ENCODE measurements around the gene TRPM2.
"Not testable (repeated sequence)": the region's sequence is repeated elsewhere in the genome, so short reads cannot be mapped to it uniquely, and the experiment has no call there.

Gene TRPM2

DNA sequence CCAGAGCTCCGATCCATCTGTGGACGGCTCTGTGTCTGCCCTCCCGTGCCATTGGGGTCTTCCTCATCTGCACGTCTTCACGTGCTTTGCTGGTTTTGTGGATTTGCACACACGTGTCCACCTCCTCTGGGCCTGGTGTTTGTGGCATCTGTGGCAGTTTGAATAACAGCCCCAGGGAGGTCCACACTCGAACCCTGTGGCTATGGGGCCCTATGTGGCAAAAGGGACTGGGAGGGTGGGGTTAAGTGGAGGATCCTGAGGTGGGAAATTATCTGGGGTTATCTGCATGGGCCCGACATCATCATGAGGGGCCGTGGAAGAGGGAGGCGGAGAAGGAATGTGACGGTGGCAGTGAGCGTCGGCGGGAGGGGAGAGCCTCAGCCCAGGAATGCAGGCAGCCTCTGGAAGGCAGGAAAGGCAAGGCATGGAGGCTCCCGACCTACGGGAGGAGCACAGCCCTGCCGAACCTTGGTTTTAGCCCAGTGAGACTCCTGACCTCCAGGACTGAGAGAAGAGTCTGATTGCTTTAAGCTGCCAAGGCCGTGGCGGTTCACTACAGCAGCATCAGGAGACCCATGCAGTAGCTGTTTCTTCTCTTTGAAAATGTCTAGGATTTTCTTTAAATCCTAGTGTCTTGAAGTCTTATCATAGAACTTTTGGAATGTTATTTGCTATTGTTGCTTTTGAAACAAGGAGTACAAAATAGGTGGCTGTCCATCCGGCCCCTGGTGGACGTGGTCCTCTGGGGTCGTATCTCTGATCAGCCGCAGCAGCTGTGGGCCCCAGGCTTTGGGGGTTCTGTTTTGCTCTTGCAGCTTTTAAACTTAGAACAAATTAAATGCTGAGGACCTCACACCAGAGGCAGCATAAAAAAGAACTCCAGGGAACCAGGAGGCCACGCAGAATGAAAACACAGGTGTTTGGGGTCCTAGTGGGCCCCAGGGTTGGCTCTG, 61.9 kb downstream of the TRPM2 start:
- no peak for DNase-seq (ENCODE audit: low read depth)

DNA sequence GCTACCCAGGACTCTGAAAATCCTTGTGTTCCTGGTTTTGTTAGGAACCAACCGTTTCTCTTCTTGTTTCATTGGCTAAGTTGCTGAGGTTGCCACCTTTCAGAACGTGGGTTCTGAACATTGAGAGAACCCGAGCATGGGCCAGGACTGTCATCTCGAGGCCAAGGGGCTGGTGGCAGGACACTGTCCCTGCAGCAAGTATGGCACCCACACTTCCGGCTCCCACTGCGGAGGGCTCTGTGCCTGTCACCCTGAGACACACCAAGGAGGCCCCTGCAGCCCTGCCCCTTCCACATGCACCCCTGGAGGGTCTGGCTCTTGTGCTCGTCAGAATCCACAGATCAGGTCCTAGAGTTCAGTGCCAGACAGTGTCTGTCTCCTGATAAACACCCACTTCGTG, 62.8 kb downstream of the TRPM2 start:
- DNase-seq (ENCODE audit: low read depth), result no peak

DNA sequence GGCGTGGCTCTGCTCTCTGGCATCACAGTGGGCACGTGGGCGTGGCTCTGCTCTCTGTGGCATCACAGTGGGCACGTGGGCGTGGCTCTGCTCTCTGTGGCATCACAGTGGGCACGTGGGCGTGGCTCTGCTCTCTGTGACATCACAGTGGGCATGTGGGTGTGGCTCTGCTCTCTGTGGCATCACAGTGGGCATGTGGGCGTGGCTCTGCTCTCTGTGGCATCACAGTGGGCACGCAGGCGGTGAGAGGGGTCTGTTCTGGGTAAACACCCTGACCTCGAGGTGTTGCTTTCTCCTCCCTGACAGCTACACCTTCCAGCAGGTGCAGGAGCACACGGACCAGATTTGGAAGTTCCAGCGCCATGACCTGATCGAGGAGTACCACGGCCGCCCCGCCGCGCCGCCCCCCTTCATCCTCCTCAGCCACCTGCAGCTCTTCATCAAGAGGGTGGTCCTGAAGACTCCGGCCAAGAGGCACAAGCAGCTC, 64.2 kb downstream of the TRPM2 start:
- DNase-seq (ENCODE audit: low read depth), result not testable (repeated sequence)

DNA sequence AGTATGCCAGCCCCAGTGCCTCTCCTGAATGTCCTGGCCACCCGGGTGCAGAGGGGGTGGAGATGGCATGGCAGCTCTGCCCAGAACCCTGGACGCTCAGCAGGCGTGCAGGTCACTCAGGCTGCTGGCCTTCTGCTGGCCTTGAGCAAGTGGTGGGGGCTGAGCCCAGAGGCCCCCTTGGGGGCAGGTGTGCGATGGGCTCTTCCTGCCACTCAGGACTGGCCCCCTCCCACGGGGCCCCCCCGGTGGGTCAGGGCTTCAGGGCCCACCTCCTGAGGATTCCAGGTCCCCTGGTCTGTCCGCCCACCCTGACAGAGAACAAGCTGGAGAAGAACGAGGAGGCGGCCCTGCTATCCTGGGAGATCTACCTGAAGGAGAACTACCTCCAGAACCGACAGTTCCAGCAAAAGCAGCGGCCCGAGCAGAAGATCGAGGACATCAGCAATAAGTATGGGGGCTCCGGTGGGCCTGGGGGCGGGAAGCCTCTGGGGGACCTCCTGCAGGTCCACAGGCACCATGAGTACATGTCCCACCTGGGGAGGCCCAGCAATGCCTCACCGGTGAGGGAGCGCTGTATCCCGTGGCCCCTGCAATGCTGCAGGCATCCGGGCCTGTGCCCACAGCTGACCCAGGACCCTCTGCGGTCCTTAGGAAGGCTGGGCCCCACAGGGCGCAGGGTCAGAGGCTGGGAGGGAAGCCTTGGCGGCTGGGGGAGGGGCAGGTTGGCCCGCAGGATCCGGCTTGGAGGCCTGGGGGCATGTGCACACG, 64.9 kb downstream of the TRPM2 start:
- DNase-seq (ENCODE audit: low read depth), result no peak

DNA sequence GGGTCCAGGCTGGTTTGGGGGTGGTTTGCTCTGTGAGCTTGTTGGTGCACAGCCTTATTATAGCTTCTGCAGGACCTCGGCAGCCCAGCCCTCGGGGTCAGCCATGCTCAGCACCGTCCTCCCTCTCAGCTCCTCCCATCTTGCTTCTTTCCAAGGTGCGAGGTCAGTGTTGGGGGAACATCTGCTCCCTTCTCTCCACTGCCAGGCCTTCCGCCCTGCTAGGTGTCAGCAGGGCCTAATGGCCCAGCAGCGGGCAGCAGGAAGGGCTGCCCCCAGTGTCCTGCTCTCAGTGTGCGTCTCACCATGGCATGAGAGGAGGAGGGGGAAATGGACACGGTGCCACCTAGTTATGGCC, 65.4 kb downstream of the TRPM2 start:
- DNase-seq (ENCODE audit: low read depth), result no peak

DNA sequence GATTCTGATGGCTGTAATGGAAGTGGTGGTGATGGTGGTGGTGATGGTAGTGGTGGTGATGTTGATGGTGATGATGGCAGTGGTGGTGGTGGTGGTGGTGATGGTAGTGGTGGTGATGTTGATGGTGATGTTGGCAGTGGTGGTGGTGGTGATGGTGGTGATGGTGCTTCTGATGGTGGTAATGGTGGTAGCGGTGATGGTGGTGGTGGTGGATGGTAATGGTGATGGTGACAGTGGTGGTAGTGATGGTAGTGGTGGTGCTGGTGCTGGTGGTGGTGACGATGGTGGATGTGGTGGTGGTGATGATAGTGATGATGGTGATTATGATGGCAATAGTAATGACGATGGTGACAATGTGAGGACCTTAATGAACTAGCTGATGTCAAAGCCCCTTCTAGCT, 66.3 kb downstream of the TRPM2 start:
- DNase-seq (ENCODE audit: low read depth), result no peak

DNA sequence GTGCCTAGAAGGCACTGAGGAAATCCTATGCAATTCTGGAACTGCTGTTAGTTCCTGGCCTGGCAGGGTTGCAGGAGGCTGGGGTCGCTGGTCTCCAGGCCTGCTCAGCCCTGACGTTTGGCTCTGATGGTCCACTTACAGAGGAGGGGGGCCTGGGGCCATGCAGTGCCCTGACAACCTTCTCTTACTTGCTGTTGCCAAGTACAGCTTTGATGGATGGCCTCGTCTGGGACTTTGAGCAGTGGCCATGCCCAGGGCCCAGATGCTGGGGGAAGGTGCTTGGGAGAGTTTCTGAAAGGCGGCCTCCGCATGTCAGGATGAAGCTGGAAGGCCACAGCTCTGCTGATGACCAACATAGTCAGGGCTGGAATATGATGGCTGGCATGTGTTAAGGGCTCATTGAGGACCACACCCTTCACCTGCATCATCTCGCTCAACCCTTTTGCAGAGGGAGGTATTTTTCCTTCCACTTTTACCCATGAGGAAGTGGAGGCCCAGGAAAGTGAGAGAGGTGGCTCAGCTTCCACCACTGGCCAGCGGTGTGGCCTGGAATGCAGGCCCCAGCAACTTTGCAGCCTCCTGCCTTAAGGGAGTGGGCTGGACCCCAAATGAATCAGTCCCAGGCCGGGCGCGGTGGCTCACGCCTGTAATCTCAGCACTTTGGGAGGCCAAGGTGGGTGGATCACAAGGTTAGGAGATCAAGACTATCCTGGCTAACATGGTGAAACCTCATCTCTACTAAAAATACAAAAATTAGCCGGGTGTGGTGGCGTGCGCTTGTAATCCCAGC, 67.2 kb downstream of the TRPM2 start:
- no peak for DNase-seq (ENCODE audit: low read depth)

DNA sequence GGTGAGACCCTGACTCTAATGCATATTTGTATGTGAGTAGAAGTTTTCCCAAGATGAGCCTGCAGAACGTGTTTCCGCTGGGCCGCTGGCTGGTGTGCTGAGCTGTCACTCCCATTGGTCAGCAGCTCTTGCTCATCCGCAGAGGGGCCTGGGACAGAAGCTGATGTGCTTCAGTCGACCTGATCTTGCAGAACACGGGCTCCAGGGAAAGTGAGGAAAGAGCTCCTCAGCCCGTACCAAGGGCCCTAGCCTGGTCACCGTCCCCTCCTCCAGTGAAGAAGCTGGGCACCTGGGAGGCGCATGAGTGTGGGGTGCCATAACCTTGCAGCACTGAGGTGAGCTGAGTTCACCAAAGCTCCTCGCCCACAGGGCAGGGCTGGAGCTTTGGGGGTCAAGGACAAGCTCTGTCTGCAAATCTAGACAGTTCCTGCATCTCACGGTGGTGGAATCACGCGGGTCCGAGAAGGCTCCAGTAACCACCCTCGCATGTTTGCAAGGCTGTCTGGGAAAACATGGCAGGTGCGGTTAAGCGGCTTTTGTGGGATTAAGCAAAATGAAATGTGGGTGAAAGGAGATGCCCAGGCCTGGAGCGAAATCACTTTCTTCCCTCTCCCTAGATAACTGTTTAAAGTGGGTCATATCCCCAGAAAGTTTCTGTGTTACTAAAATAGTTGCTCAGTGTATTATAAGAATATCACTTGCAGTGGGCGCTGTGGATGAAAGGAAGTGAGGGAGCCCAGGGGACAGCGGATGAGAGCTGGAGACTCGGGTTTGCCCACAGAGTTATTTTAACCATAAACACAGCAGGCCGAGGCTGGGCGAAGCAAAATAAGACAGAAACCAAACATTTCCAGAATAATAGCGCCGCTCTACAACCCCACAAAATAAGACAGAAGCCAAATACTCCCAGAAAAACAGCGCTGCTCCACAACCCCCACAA, 68.8 kb downstream of the TRPM2 start:
- DNase-seq (ENCODE audit: low read depth), result no peak

DNA sequence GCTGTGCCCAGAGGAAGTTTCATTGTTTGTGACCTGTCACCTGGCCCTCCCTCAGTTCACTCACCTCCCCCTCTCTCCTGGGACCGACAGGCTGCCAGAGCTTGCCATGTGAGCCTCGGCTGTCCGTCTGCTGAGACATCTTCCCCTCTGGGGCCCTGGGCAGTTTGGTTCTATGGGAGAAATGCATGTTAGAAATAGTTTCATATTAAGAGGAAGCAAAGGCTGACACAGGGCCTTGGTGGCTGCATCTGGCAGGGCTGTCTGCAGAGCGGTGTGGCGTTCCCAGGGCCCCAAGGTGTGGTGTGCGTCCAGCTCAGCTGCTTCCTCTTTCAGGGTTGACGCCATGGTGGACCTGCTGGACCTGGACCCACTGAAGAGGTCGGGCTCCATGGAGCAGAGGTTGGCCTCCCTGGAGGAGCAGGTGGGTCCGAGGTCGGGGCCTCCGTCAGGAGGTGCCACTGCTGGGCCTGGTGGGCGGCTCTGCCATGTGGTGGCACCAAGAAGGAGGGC, 69.9 kb downstream of the TRPM2 start:
- no peak for DNase-seq (ENCODE audit: low read depth)

DNA sequence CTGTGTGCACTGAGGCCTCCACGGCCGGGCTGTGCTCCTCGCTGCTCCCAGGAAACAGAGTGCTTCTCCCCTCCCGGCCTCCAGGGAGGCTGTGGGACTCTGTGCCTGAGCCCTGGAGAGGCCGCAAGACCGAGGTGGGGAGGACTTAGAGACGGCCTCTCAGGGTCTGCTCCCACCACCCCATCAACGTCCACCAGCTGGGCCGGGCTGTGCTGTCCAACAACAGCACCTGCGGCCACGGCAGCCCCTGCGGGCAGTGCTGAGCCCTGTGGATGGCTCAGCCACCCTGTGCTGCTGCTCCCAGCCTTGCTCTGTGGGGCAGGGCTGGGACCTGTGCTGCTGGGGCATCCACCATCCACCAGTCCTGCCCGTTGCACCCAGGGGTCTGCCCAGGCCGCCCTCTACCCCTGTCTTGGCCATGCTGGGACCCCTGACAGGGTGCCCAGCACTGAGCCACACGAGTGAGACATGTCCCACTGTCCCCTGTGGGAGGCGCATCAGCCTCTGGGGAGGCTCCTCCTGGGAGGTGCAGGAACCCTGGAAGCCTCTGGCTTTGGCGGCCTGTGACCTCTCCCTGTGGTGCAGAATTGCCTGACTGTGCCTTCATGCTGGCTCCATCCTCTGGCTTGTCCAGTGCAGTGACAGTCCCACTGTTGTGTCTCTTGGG, 70.7 kb downstream of the TRPM2 start:
- DNase-seq (ENCODE audit: low read depth), result no peak

DNA sequence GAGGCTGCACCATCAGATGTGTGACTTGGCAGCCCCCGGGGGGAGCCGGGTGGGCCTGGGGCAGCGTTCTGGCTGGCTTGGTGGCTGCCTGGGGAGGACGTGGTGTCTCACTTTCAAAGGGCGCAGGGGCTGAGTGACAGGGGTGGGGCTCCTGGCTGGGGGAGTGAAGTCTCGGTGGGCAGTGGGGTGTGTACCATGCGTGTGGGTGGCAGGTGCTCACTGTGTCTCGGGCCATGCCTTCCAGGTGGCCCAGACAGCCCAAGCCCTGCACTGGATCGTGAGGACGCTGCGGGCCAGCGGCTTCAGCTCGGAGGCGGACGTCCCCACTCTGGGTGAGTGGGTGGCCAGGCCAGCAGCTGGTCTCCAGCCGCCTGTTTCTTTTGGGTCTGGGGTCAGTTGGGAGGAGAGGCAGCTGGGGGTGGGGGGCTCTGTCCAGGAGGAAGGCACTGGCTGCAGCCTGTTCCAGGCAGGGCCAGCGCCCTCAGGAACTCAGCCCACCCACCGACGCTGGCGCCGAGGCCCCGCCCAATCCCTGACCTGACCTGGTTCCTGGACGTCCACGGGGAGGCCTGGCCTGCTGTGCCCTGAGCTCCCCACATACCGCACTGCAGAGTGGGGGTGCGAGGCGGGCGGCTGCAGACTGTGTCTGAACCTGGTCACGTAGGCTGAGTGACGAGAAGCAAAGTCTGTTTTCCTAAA, 71.3 kb downstream of the TRPM2 start:
- DNase-seq (ENCODE audit: low read depth), result no peak

DNA sequence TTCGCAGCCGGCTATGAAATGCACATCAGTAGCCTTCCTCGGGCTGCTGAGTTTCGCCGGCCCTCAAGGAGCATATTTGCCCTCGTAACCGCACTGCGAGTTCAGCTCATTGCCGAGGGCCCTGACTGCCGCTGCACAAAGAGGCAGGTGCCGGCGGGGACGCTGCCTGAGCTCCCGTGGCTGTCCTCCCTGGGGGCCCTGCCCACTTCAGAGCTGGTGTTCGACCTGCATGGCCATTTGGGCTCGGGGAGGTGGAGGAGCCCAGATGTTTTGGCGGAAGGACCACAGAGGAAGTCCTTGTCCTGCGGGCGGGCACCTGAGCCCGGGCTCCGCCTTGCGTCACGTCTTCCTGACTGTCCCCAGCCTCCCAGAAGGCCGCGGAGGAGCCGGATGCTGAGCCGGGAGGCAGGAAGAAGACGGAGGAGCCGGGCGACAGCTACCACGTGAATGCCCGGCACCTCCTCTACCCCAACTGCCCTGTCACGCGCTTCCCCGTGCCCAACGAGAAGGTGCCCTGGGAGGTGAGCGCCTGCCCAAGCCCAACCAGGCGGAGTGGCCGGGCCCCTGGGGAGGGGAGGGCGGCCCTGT, 72.0 kb downstream of the TRPM2 start:
- no peak for DNase-seq (ENCODE audit: low read depth)

DNA sequence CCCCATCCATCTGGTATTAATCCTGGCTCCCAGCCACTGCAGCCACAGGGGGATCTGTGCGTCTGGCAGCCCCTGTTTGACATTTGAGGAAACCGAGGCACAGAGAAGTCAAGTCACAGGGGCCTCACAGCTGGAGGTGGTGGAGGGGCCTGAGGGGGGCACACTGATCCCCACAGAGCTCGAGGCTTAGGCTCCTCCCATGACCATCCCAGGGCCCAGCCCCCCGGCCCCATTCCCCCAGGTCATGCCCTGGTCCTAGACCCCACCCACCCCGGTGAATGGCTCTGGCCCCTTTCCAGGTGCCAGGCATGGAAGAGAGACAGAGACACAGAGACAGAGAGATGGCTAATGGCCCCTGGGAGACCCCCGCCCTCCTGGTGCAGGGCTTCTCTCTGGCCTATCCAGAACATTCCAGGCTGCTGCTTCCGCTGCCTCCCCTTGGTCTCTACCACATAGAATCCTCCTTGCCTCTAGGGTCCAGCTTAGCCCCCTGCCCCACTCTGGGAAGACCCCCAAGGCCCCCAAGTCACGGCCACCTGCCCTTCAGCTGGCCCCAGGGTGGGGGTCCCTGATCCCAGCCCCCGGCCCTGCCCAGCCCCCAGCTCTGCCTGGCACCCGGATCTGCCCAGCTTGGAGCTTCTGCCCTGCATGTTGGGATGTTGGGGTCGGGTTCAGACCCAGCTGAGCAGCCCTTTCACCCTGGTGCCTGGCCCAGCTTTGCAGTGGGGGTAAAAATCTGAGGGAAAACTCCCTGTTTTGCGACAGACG, 72.7 kb downstream of the TRPM2 start:
- no peak for DNase-seq (ENCODE audit: low read depth)

DNA sequence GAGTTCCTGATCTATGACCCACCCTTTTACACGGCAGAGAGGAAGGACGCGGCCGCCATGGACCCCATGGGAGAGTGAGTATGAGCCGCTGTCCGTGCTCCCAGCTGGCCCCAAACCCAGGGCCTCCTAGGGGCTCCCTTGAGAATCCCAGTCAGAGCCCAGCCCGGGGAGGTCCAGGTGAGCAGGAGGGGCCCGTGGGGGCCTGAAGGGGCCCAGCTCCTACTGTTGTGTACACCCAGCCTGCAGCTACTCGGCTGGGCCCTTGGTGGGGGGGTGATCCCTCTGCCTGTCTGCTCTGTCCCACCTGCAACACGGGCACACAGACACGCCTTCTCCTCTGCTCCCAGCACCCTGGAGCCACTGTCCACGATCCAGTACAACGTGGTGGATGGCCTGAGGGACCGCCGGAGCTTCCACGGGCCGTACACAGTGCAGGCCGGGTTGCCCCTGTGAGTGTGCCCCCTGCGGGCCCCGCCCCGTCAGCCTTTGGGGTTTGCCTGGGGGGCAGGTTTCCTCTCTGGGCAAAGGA, 73.3 kb downstream of the TRPM2 start:
- DNase-seq (ENCODE audit: low read depth), result no peak

DNA sequence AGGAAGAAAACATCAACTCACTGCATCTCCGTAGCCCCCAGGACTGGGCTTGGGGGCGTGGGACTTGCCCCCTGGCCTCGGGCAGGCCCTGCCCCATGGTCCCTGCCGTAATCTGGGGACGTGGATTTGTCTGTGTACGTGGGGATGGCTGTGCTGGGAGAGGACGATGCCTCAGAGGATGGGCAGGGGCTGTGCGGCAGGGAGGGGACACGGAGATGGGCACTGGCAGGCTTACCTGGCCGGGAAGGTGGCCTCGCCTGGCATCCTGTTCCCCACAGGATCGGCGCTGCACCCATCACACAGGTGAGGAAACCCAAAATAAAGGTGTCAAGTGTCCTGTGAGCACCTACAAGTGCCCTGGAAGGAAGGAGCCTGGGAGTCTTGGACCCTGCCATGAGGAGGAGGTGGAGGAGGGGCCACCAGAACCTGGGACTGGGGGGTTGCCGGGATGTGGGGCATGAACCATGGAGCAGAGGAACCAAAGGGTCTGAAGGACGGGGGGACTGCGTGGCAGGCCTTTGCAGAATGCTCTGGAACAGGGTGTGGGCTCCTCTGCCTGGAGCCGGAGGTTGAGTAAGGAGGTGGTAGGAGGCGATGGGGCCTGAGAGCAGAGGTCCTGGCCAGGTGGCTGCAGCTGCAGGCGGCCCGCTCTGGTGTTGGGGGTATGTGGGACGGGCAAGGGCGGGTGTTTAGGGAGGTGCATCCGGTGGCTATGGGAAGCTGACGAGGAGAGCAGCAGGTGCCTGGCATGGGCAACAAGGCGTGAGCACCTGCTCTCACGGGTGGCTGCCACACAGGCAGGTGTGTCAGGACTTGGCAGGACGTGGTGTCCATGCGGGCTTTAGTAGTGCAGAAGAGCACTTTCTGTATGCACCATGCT, 74.1 kb downstream of the TRPM2 start:
- no peak for DNase-seq (ENCODE audit: low read depth)

DNA sequence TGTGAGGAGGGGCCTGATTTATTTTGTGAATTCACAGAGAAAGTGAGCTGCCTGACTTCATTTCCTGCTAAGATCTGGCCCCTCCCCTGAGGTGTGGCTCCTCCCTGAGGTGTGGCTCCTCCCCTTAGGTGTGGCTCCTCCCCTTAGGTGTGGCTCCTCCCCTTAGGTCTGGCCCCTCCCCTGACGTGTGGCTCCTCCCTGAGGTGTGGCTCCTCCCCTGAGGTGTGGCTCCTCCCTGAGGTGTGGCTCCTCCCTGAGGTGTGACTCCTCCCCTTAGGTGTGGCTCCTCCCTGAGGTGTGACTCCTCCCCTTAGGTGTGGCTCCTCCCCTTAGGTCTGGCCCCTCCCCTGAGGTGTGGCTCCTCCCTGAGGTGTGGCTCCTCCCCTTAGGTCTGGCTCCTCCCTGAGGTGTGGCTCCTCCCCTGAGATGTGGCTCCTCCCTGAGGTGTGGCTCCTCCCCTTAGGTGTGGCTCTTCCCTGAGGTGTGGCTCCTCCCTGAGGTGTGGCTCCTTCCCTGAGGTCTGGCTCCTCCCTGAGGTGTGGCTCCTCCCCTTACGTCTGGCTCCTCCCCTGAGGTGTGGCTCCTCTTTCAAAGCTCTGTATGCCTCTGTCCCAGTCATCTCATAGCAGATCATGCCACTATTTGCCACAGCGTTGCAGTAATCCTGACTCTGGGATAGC, 75.0 kb downstream of the TRPM2 start:
- DNase-seq (ENCODE audit: low read depth), result peak; percentile 30

DNA sequence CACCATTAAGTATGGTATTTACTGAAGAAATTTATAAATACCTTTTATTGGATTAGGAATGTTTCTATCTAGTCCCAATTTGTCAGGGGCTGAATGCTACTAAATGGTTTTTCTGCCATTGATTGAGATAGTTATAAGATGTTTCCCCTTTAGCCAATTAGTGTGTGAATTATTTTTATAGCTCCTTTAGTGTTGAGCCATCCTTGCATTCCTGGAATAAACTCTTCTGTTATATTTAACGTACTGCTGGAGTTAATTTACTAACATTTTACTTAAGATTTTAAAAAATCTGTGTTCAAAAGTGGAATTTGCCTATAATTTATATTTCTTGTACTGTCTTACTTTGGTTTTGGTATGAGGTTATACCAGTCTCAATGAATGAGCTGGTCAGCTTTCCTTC, 76.5 kb downstream of the TRPM2 start:
- DNase-seq (ENCODE audit: low read depth), result no peak
